Heart left ventricle (tissue), 13 donors: ENCODE data around the gene POTEC.
"Not testable (repeated sequence)": the region's sequence is repeated elsewhere in the genome, so short reads cannot be mapped to it uniquely, and the experiment has no call there.

ENCODE experiments used
- CTCF ChIP-seq, 12 donors: fragments of 200-600 bp; sonication (generic) in 4 of 12; IDR thresholded peaks; one replicate each; pipeline versions ENCODE4 v1.5.0 to v1.8.0; 2018 to 2022; ENCODE audit warnings: antibody characterized with exemption in 12 of 12, mild to moderate bottlenecking in 5 of 12
- POLR2A ChIP-seq, 2 donors: fragments of 450-650 bp; IDR thresholded peaks; one replicate each; pipeline ENCODE4 v1.6.1; 2017; ENCODE audit warnings: antibody characterized with exemption in 2 of 2, mild to moderate bottlenecking in 2 of 2, moderate library complexity in 2 of 2
- donor health status: ischemic (EF 13 %, LVEDD 7.1; RV severe dilation, severe dysfunction).
- donor health status: DM: no; HTN: yes; CAD: no.
- donor health status: DM: no; HTN: no; CAD: no.
- donor health status: ischemic (EF 25% LVEDD 6.9; RV normal size, moderate dysfunction).
- donor health status: ischemic (EF 25% LVEDD 5.7; RV mildly dilated, moderate dysfunction).
- donor health status: ischemic (EF 35%, LVEDD 5.7; RV mildly dilated, moderate dysfunction).
- donor health status: nonischemic (EF 11% LVEDD 7.7; RV severe dilation, severe dysfunction).
- donor health status: DM: yes; HTN: yes; CAD: no.
- donor health status: PGD.
- donor health status: ischemic (EF 29% LVEDD 5.4; RV normal size, mild dysfunction).
- donor health status: nonischemic (EF 23%, LVEDD 6.1; RV moderate dilation, normal function).

- not testable (repeated sequence) for TF ChIP-seq CTCF, POLR2A (IDR thresholded peaks at IDR 0.05)
Measured at GRCh38 chr18:14488789-14489188, 54.6 kb downstream of the POTEC start.
